ENCODE data around the gene KCNMA1. TPM values are rescaled to one million over a fixed set of nuclear protein-coding genes. Genes with fewer than 3 reads are reported as not detected.

Gene KCNMA1
- total RNA-seq, 2 donors from 2014 or later, result 23.2 to 44.5 TPM

- no peaks in the 10 kb centered on the region for H3K9me3 ChIP-seq
- H3K4me1 ChIP-seq, result no peaks in the 10 kb centered on the region
- no peaks in the 10 kb centered on the region for H3K36me3 ChIP-seq
- no peaks in the 10 kb centered on the region for H3K27me3 ChIP-seq
- no peak for DNase-seq
- H3K27ac ChIP-seq, result no peak overlapping the region
- no peak for TF ChIP-seq CTCF (IDR thresholded peaks at IDR 0.05)
- H3K9ac ChIP-seq (ENCODE audit: low read depth in 2 of 2, low read length in 2 of 2), result no peak overlapping the region
- H3K4me3 ChIP-seq, result no peak overlapping the region
- intact Hi-C loops (cut with DNase I), result no loop called here
Measured at GRCh38 chr10:77030974-77031373, 606.6 kb downstream of the KCNMA1 start.

GRCh38 chr10:77029777-77030717, 607.6 kb downstream of the KCNMA1 start:
- Histone ChIP-seq H3K9ac (ENCODE audit: low read depth in 2 of 2, low read length in 2 of 2) (no peak overlapping the region), H3K27me3 (no peaks in the 10 kb centered on the region), H3K9me3 (no peaks in the 10 kb centered on the region), H3K27ac (no peak overlapping the region), H3K4me3 (no peak overlapping the region), H3K4me1 (no peaks in the 10 kb centered on the region), H3K36me3 (no peaks in the 10 kb centered on the region)
- intact Hi-C loops (cut with DNase I), result no loop called here
- DNase-seq, result no peak
- TF ChIP-seq CTCF (IDR thresholded peaks at IDR 0.05), result no peak

GRCh38 chr10:77028042-77028441, 609.6 kb downstream of the KCNMA1 start:
- no peak for DNase-seq
- Histone ChIP-seq H3K4me1 (no peaks in the 10 kb centered on the region), H3K9ac (ENCODE audit: low read depth in 2 of 2, low read length in 2 of 2) (no peak overlapping the region), H3K4me3 (no peak overlapping the region), H3K27me3 (no peaks in the 10 kb centered on the region), H3K36me3 (no peaks in the 10 kb centered on the region), H3K9me3 (no peaks in the 10 kb centered on the region), H3K27ac (no peak overlapping the region)
- no peak for TF ChIP-seq CTCF (IDR thresholded peaks at IDR 0.05)
- intact Hi-C loops (cut with DNase I), result no loop called here

- Histone ChIP-seq H3K9ac (ENCODE audit: low read depth in 2 of 2, low read length in 2 of 2) (no peak overlapping the region), H3K4me1 (no peaks in the 10 kb centered on the region), H3K9me3 (no peaks in the 10 kb centered on the region), H3K4me3 (no peak overlapping the region), H3K36me3 (no peaks in the 10 kb centered on the region), H3K27me3 (no peaks in the 10 kb centered on the region), H3K27ac (no peak overlapping the region)
- no peak for DNase-seq
- TF ChIP-seq CTCF (IDR thresholded peaks at IDR 0.05), result no peak
- intact Hi-C loops (cut with DNase I), result no loop called here
Measured at GRCh38 chr10:77027576-77027975, 610.0 kb downstream of the KCNMA1 start.

DNA sequence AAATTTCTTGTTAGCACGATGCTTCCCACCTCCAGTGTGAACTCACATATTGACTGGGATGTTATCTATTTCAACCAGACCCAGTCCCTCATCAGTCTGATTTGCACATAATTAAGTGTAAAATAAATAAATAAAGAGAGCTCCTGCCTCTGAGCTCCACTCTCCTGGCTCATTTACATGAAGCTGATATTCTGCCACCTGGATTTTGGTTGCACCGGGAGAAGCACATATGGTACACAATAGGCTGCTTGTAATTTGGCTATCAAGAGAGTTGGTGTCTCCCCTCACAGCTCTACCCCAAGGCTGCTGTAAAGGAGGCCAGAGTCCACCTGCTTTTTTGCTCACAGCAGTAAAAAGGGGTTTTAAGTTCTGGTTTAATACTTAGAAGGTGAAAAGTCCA, 610.5 kb downstream of the KCNMA1 start:
- H3K9ac ChIP-seq (ENCODE audit: low read depth in 2 of 2, low read length in 2 of 2), result no peak overlapping the region
- H3K27me3 ChIP-seq, result no peaks in the 10 kb centered on the region
- no peaks in the 10 kb centered on the region for H3K4me1 ChIP-seq
- no peaks in the 10 kb centered on the region for H3K9me3 ChIP-seq
- H3K4me3 ChIP-seq, result no peak overlapping the region
- DNase-seq, result no peak
- H3K36me3 ChIP-seq, result no peaks in the 10 kb centered on the region
- H3K27ac ChIP-seq, result no peak overlapping the region
- no peak for TF ChIP-seq CTCF (IDR thresholded peaks at IDR 0.05)
- intact Hi-C loops (cut with DNase I), result no loop called here
